Neural cell (in vitro differentiated cells): ENCODE measurements around the gene SOX5. TPM values are rescaled to one million over a fixed set of nuclear protein-coding genes. Genes with fewer than 3 reads are reported as not detected.

Source experiments
- H2AFZ ChIP-seq: fragments of 200-600, 300-800 bp; sonication (generic), shearing (Covaris generic); 2 replicates; pipeline ENCODE4 v1.6.0; 2014; ENCODE audit warnings: low read depth, mild to moderate bottlenecking, antibody characterized with exemption, low read length, moderate library complexity
- H3F3A ChIP-seq: fragments of 200-600 bp; shearing (Covaris generic); 2 replicates; pipeline ENCODE4 v1.6.1; 2016; ENCODE audit warnings: mild to moderate bottlenecking, moderate library complexity, mixed read lengths, antibody characterized with exemption, low read length; ENCODE audit not compliant: insufficient read depth, poor library complexity, severe bottlenecking
- H3K27ac ChIP-seq: fragments of 200-600, 300-800 bp; sonication (generic), shearing (Covaris generic); 2 replicates; pipeline ENCODE4 v1.5.1; 2014; ENCODE audit warnings: mild to moderate bottlenecking, low read length, moderate library complexity
- H3K27me3 ChIP-seq: fragments of 300-800, 200-600 bp; sonication (generic), shearing (Covaris generic); 2 replicates; pipeline ENCODE4 v1.6.0; 2014; ENCODE audit warnings: mild to moderate bottlenecking, low read depth, low read length, moderate library complexity; ENCODE audit not compliant: insufficient read depth
- H3K36me3 ChIP-seq: fragments of 300-800, 200-600 bp; sonication (generic), shearing (Covaris generic); 2 replicates; pipeline ENCODE4 v1.5.1; 2014; ENCODE audit warnings: mild to moderate bottlenecking, antibody characterized with exemption, low read length, moderate library complexity; ENCODE audit not compliant: insufficient read depth
- H3K4me2 ChIP-seq: fragments of 300-800, 200-600 bp; sonication (generic), shearing (Covaris generic); 2 replicates; pipeline ENCODE4 v1.6.0; 2014; ENCODE audit warnings: mild to moderate bottlenecking, low read length
- H3K4me3 ChIP-seq: fragments of 300-800, 200-600 bp; sonication (generic), shearing (Covaris generic); 2 replicates; pipeline ENCODE4 v1.5.1; 2014; ENCODE audit warnings: mild to moderate bottlenecking, low read length, moderate library complexity
- H3K79me2 ChIP-seq: fragments of 200-600 bp; shearing (Covaris generic); replicated peaks from 2 replicates; pipeline ENCODE4 v1.6.0; 2014; ENCODE audit warnings: mild to moderate bottlenecking, low read length, moderate library complexity; ENCODE audit not compliant: insufficient read depth
- H3K9ac ChIP-seq: fragments of 300-800, 200-600 bp; sonication (generic), shearing (Covaris generic); 2 replicates; pipeline ENCODE4 v1.6.1; 2016; ENCODE audit warnings: mild to moderate bottlenecking, low read length, mixed read lengths
- H3K9me2 ChIP-seq: fragments of 200-600 bp; shearing (Covaris generic); 2 replicates; pipeline ENCODE4 v1.6.1; 2016; ENCODE audit warnings: mild to moderate bottlenecking, low read length, mixed read lengths; ENCODE audit not compliant: insufficient read depth
- H3K9me3 ChIP-seq: fragments of 200-600, 300-800 bp; sonication (generic), shearing (Covaris generic); 2 replicates; pipeline ENCODE4 v1.6.1; 2016; ENCODE audit warnings: mild to moderate bottlenecking, mixed run types, low read length, moderate library complexity, mixed read lengths
- H4K20me1 ChIP-seq: fragments of 200-600 bp; shearing (Covaris generic); 2 replicates; pipeline ENCODE4 v1.6.1; 2016; ENCODE audit warnings: mild to moderate bottlenecking, mixed run types; ENCODE audit not compliant: insufficient read depth
- EP300 ChIP-seq: fragments of 450-650 bp; conservative IDR thresholded peaks from 2 replicates; pipeline ENCODE4 v1.6.1; 2014; ENCODE audit warnings: antibody characterized with exemption, mild to moderate bottlenecking, moderate library complexity; ENCODE audit not compliant: poor library complexity, severe bottlenecking
- EZH2 ChIP-seq: fragments of 200-600, 300-800 bp; shearing (Covaris generic), sonication (generic); IDR thresholded peaks from 2 replicates; pipeline ENCODE4 v1.6.1; 2014; ENCODE audit warnings: antibody characterized with exemption, low read length, borderline replicate concordance, mild to moderate bottlenecking; ENCODE audit not compliant: insufficient read depth, poor library complexity, severe bottlenecking
- MXI1 ChIP-seq: fragments of 450-650 bp; conservative IDR thresholded peaks from 2 replicates; pipeline ENCODE4 v1.6.1; 2014; ENCODE audit warnings: antibody characterized with exemption, mild to moderate bottlenecking; ENCODE audit not compliant: poor library complexity, severe bottlenecking
- POLR2AphosphoS5 ChIP-seq: IDR thresholded peaks from 2 replicates; pipeline ENCODE4 v1.6.1; 2012
- RAD21 ChIP-seq: fragments of 450-650 bp; conservative IDR thresholded peaks from 2 replicates; pipeline ENCODE4 v1.6.1; 2014; ENCODE audit warnings: antibody characterized with exemption, mild to moderate bottlenecking, moderate library complexity
- SMC3 ChIP-seq: fragments of 450-650 bp; conservative IDR thresholded peaks from 2 replicates; pipeline ENCODE4 v1.6.1; 2014; ENCODE audit warnings: antibody characterized with exemption, mild to moderate bottlenecking, moderate library complexity; ENCODE audit not compliant: poor library complexity
- TAF1 ChIP-seq: IDR thresholded peaks from 2 replicates; pipeline ENCODE4 v1.6.1; 2012; ENCODE audit warnings: low read depth
- polyA plus RNA-seq: library from polyadenylated mRNA; depleted of rRNA; stranded (reverse); fragments of >200 nt; gene quantifications from 2 replicates; pipeline ENCODE4 v1.2.3, GENCODE V29; 2014
- TF ChIP-seq, protein P1 (sequence below): fragments of 450-650 bp; IDR thresholded peaks from 2 replicates; pipeline ENCODE4 v1.5.1; 2014; ENCODE audit warnings: antibody characterized with exemption, mild to moderate bottlenecking, moderate library complexity; ENCODE audit not compliant: poor library complexity, severe bottlenecking
- TF ChIP-seq, protein P2 (sequence below): IDR thresholded peaks from 2 replicates; pipeline ENCODE4 v1.6.1; 2012; ENCODE audit warnings: borderline replicate concordance

Gene SOX5
- polyA plus RNA-seq, 1 donor from 2014 or later: 1.8 TPM

GRCh38 chr12:23630524-23630923, 318.9 kb downstream of the SOX5 start:
- Histone ChIP-seq H3K9me2 (no peaks in the 10 kb centered on the region), H3K36me3 (no peaks in the 10 kb centered on the region), H3K4me3 (no peak overlapping the region), H3K9me3 (no peaks in the 10 kb centered on the region), H4K20me1 (no peaks in the 10 kb centered on the region), H3K79me2 (no peaks in the 10 kb centered on the region), H3K4me2 (no peak overlapping the region), H2AFZ (no peak overlapping the region), H3K27ac (no peak overlapping the region), H3K9ac (no peak overlapping the region), H3K27me3 (no peaks in the 10 kb centered on the region), H3F3A (no peaks in the 10 kb centered on the region)
- TF ChIP-seq POLR2AphosphoS5 (no peak), MXI1 (no peak), SMC3 (no peak), TAF1 (no peak), EZH2 (no peak), RAD21 (no peak), EP300 (no peak)
- TF ChIP-seq, protein P1, sequence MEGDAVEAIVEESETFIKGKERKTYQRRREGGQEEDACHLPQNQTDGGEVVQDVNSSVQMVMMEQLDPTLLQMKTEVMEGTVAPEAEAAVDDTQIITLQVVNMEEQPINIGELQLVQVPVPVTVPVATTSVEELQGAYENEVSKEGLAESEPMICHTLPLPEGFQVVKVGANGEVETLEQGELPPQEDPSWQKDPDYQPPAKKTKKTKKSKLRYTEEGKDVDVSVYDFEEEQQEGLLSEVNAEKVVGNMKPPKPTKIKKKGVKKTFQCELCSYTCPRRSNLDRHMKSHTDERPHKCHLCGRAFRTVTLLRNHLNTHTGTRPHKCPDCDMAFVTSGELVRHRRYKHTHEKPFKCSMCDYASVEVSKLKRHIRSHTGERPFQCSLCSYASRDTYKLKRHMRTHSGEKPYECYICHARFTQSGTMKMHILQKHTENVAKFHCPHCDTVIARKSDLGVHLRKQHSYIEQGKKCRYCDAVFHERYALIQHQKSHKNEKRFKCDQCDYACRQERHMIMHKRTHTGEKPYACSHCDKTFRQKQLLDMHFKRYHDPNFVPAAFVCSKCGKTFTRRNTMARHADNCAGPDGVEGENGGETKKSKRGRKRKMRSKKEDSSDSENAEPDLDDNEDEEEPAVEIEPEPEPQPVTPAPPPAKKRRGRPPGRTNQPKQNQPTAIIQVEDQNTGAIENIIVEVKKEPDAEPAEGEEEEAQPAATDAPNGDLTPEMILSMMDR: no peak
- TF ChIP-seq, protein P2, sequence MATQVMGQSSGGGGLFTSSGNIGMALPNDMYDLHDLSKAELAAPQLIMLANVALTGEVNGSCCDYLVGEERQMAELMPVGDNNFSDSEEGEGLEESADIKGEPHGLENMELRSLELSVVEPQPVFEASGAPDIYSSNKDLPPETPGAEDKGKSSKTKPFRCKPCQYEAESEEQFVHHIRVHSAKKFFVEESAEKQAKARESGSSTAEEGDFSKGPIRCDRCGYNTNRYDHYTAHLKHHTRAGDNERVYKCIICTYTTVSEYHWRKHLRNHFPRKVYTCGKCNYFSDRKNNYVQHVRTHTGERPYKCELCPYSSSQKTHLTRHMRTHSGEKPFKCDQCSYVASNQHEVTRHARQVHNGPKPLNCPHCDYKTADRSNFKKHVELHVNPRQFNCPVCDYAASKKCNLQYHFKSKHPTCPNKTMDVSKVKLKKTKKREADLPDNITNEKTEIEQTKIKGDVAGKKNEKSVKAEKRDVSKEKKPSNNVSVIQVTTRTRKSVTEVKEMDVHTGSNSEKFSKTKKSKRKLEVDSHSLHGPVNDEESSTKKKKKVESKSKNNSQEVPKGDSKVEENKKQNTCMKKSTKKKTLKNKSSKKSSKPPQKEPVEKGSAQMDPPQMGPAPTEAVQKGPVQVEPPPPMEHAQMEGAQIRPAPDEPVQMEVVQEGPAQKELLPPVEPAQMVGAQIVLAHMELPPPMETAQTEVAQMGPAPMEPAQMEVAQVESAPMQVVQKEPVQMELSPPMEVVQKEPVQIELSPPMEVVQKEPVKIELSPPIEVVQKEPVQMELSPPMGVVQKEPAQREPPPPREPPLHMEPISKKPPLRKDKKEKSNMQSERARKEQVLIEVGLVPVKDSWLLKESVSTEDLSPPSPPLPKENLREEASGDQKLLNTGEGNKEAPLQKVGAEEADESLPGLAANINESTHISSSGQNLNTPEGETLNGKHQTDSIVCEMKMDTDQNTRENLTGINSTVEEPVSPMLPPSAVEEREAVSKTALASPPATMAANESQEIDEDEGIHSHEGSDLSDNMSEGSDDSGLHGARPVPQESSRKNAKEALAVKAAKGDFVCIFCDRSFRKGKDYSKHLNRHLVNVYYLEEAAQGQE: no peak

DNA sequence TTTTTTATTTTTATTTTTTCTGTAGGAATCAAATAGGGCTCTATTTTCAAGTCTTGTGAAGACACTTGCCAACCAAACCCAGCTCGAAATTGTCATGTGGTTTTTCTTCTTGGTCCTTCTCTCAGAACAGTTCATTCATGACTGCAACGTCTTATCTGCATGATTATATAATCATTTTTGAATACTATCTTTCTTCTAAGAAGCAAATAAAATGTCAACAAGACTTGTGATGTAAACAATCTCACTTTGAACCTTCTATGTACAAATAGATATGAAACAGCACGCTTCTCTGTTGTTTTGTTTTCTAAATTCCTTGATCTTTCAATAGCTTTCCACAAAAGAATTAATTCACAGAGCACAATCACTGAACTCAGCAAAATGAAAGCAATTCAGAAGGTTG, 320.7 kb downstream of the SOX5 start:
- H3K4me3 ChIP-seq: no peak overlapping the region
- H3K27me3 ChIP-seq: no peaks in the 10 kb centered on the region
- no peaks in the 10 kb centered on the region for H3K9me2 ChIP-seq
- TF ChIP-seq, protein P1: no peak
- TF ChIP-seq EP300 (no peak), RAD21 (no peak), SMC3 (no peak), TAF1 (no peak), POLR2AphosphoS5 (no peak), MXI1 (no peak), EZH2 (no peak)
- TF ChIP-seq, protein P2: no peak
- no peak overlapping the region for H2AFZ ChIP-seq
- H3K4me2 ChIP-seq: no peak overlapping the region
- H3K27ac ChIP-seq: no peak overlapping the region
- no peaks in the 10 kb centered on the region for H3K79me2 ChIP-seq
- no peaks in the 10 kb centered on the region for H4K20me1 ChIP-seq
- H3K9ac ChIP-seq: no peak overlapping the region
- no peaks in the 10 kb centered on the region for H3K9me3 ChIP-seq
- H3F3A ChIP-seq: no peaks in the 10 kb centered on the region
- H3K36me3 ChIP-seq: no peaks in the 10 kb centered on the region
